Thyroid gland (tissue), 4 donors: Measurements from ENCODE around the gene MYO16.

Experiments used
- POLR2A ChIP-seq, 2 donors: fragments of 450-650 bp; IDR thresholded peaks; one replicate each; pipeline ENCODE4 v1.6.1; 2017; ENCODE audit warnings: antibody characterized with exemption in 2 of 2, mild to moderate bottlenecking in 2 of 2, moderate library complexity in 1 of 2
- TF ChIP-seq, protein P1 (sequence below), 6 experiments: fragments of 200-600 bp in 3 of 6; fragments of 450-650 bp in 3 of 6; sonication (generic) in 3 of 6; IDR thresholded peaks; one replicate each; pipeline ENCODE4 v1.5.1; 2016 to 2019; ENCODE audit warnings: antibody characterized with exemption in 6 of 6, mild to moderate bottlenecking in 2 of 6, inconsistent platforms in 1 of 6, moderate library complexity in 1 of 6

DNA sequence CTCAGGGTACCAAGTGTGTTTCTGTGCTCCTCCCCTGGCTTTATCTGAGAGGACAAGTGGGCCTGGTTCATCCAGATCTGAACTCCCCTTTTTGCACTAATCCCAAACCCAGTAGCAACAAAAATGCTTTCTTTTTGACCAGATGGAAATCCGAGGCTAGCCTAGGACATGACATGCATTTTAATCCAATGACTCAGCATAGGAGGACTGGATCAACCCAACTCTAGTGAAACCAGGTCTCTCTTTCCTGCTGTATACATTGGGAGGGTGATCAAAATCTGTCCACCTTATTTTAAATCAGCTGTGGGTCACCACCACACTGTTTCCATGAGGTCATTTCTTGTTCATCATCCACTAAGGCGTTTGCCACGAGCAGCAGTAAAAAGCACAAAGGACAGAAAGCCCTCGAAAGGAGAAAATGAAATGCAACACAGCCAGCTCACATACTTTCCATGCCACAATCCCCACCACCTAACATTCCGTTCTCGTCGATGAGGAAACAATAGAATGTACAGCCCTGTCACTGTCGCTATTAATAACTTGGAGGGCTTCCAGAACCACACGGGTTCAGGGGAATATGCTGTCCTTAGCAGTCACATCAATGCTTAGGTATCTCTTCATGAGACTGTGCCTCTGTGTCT lies 614.0 kb downstream of the MYO16 start:
- TF ChIP-seq, protein P1, sequence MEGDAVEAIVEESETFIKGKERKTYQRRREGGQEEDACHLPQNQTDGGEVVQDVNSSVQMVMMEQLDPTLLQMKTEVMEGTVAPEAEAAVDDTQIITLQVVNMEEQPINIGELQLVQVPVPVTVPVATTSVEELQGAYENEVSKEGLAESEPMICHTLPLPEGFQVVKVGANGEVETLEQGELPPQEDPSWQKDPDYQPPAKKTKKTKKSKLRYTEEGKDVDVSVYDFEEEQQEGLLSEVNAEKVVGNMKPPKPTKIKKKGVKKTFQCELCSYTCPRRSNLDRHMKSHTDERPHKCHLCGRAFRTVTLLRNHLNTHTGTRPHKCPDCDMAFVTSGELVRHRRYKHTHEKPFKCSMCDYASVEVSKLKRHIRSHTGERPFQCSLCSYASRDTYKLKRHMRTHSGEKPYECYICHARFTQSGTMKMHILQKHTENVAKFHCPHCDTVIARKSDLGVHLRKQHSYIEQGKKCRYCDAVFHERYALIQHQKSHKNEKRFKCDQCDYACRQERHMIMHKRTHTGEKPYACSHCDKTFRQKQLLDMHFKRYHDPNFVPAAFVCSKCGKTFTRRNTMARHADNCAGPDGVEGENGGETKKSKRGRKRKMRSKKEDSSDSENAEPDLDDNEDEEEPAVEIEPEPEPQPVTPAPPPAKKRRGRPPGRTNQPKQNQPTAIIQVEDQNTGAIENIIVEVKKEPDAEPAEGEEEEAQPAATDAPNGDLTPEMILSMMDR (IDR thresholded peaks at IDR 0.05), result no peak
- no peak for TF ChIP-seq POLR2A (IDR thresholded peaks at IDR 0.05)
